Ovary (tissue), 9 donors: ENCODE measurements around the gene AFP. TPM values are rescaled to one million over a fixed set of nuclear protein-coding genes. Genes with fewer than 3 reads are reported as not detected.

ENCODE experiments used
- DNase-seq, 5 donors: peaks; one replicate each; pipeline ENCODE4 v3.0.0-alpha.2; 2019 to 2020
- H3K27ac ChIP-seq, 2 donors: fragments of 200-600 bp; one replicate each; pipeline versions ENCODE4 v1.5.1 to v1.8.0; 2019 to 2022
- H3K27me3 ChIP-seq: fragments of 200-600 bp; one replicate; pipeline ENCODE4 v1.8.0; 2022
- H3K36me3 ChIP-seq: fragments of 200-600 bp; sonication (generic); one replicate; pipeline ENCODE4 v1.5.1; 2019
- H3K4me1 ChIP-seq: one replicate; pipeline ENCODE4 v1.8.1; 2013; ENCODE audit warnings: mild to moderate bottlenecking, moderate library complexity; ENCODE audit not compliant: insufficient read depth
- H3K4me3 ChIP-seq: fragments of 200-600 bp; sonication (generic); one replicate; pipeline ENCODE4 v1.5.1; 2017
- H3K9me3 ChIP-seq, 2 donors: fragments of 200-600 bp in 1 of 2; sonication (generic) in 1 of 2; one replicate each; pipeline versions ENCODE4 v1.5.1 to v1.8.1; 2013 to 2019; ENCODE audit warnings: mild to moderate bottlenecking in 1 of 2, moderate library complexity in 1 of 2
- EP300 ChIP-seq: sonication (generic); formaldehyde crosslinking; IDR thresholded peaks from one replicate; pipeline ENCODE4 v1.6.1; 2017; ENCODE audit warnings: antibody characterized with exemption
- POLR2A ChIP-seq: fragments of 450-650 bp; IDR thresholded peaks from one replicate; pipeline ENCODE4 v1.6.1; 2017; ENCODE audit warnings: antibody characterized with exemption, mild to moderate bottlenecking, moderate library complexity
- WGBS, 3 donors: extraction: QIAGEN DNeasy Blood & Tissue Kit in 1 of 3; methylation state at CpG; one replicate each; pipeline versions ENCODE4 v1.1.5 to v1.1.7; 2013 to 2017; 5-methylcytosine and 5-hydroxymethylcytosine counted together
- intact Hi-C, 4 donors: fragments of 100-400 bp; cut with DNase I; formaldehyde crosslinking; loops; one replicate each; pipeline versions ENCODE4 v1.11.0 to v1.15.1; 2022 to 2023
- polyA plus RNA-seq, 2 donors: library from polyadenylated mRNA; stranded (reverse); fragments of 200-250 nt in 1 of 2; fragments of 350-450 nt in 1 of 2; fragmentation: Illumina TruSeq in 1 of 2; extraction: RNeasy Lipid Tissue Mini Kit (QIAGEN cat#74804) in 1 of 2; gene quantifications; one replicate each; pipeline ENCODE4 v1.2.3, GENCODE V29; 2013 to 2014
- total RNA-seq, 7 donors: library from RNA; depleted of rRNA in 2 of 7; stranded (reverse); fragments of >200 nt in 2 of 7; fragmentation: NEBNext Ultra II Directional in 3 of 7; extraction: Animal tissue kit (Norgen Biotek cat#: 25700) in 3 of 7; gene quantifications; one replicate each; pipeline versions ENCODE4 v1.1.0 to v1.2.4, GENCODE V29; 2016 to 2023
- TF ChIP-seq, protein P1 (sequence below), 3 donors: fragments of 450-650 bp in 2 of 3; fragments of 200-600 bp in 1 of 3; IDR thresholded peaks; one replicate each; pipeline versions ENCODE4 v1.5.1 to v1.8.0; 2016 to 2022; ENCODE audit warnings: antibody characterized with exemption in 3 of 3, mild to moderate bottlenecking in 1 of 3
- donor health status: DM: no; HTN: no; CAD: no; lungs with moderate emphysema.
- donor health status: DM: no; HTN: no; CAD: no.
- donor health status: Bipolar disorder and iron deficiency.
- donor health status: DM: yes; HTN: yes; CAD: no.
- donor health status: DM: no; HTN: no; CAD: no.
- donor health status: DM: yes; HTN: yes; CAD: no.

Gene AFP
- total and polyA plus RNA-seq, 9 donors: 0.17 to 2.8 (median 0.47) TPM; not detected in 5

DNA sequence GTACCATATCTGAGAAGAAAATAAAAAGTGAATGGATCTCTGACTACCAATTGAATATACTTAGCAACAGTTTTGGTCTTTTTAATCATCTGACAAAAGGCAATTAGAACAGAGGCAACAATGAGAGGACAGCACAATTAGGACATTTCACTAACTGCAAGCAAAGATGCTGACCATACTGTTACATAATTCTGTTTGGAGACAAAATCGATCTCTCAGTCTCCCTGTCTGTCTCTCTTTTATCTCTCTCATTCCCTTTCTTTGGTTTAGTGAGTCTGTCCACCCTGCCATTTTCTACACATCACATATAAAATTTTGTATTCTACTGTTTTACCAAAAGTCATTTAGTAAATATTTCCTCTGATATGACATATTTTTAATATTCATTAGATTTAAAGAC, 43.3 kb downstream of the AFP start:
- WGBS, 3 donors: 63 to 80% (median 77%) methylated on average over 1 of the region's 1 CpG
- H3K9me3 ChIP-seq: no peaks in the 10 kb centered on the region
- H3K27ac ChIP-seq: no peak overlapping the region
- H3K36me3 ChIP-seq: no peaks in the 10 kb centered on the region
- TF ChIP-seq POLR2A (no peak), EP300 (no peak)
- TF ChIP-seq, protein P1, sequence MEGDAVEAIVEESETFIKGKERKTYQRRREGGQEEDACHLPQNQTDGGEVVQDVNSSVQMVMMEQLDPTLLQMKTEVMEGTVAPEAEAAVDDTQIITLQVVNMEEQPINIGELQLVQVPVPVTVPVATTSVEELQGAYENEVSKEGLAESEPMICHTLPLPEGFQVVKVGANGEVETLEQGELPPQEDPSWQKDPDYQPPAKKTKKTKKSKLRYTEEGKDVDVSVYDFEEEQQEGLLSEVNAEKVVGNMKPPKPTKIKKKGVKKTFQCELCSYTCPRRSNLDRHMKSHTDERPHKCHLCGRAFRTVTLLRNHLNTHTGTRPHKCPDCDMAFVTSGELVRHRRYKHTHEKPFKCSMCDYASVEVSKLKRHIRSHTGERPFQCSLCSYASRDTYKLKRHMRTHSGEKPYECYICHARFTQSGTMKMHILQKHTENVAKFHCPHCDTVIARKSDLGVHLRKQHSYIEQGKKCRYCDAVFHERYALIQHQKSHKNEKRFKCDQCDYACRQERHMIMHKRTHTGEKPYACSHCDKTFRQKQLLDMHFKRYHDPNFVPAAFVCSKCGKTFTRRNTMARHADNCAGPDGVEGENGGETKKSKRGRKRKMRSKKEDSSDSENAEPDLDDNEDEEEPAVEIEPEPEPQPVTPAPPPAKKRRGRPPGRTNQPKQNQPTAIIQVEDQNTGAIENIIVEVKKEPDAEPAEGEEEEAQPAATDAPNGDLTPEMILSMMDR (IDR thresholded peaks at IDR 0.05): no peak
- no peaks in the 10 kb centered on the region for H3K4me1 ChIP-seq
- H3K4me3 ChIP-seq: no peak overlapping the region
- no peaks in the 10 kb centered on the region for H3K27me3 ChIP-seq
- DNase-seq: no peak
- intact Hi-C loops: no loop called here

GRCh38 chr4:73481358-73481757, 45.3 kb downstream of the AFP start, which contains the start of gene AFM:
AFM (plus strand) TSS chr4:73481745; CDS start chr4:73481776, 31 bp downstream.
- no peaks in the 10 kb centered on the region for H3K27me3 ChIP-seq
- no peaks in the 10 kb centered on the region for H3K36me3 ChIP-seq
- intact Hi-C loops: no loop called here
- no peak within 1 kb of the TSS for H3K27ac ChIP-seq
- DNase-seq: no peak
- no peaks in the 10 kb centered on the region for H3K9me3 ChIP-seq
- no peak within 1 kb of the TSS for H3K4me3 ChIP-seq
- WGBS, 3 donors: 45 to 46% (median 46%) methylated on average over 2 of the region's 2 CpGs
- H3K4me1 ChIP-seq: no peaks in the 10 kb centered on the region
- TF ChIP-seq POLR2A (no peak), EP300 (no peak)
- TF ChIP-seq, protein P1 (IDR thresholded peaks at IDR 0.05): no peak

- H3K9me3 ChIP-seq: no peaks in the 10 kb centered on the region
- no peaks in the 10 kb centered on the region for H3K27me3 ChIP-seq
- intact Hi-C loops: no loop called here
- TF ChIP-seq POLR2A: no peak
- no peak for TF ChIP-seq EP300
- TF ChIP-seq, protein P1 (IDR thresholded peaks at IDR 0.05): no peak
- DNase-seq: no peak
- no peaks in the 10 kb centered on the region for H3K4me1 ChIP-seq
- H3K27ac ChIP-seq: no peak overlapping the region
- H3K4me3 ChIP-seq: no peak overlapping the region
- no peaks in the 10 kb centered on the region for H3K36me3 ChIP-seq
These were observed 49.1 kb downstream of the AFP start for GRCh38 chr4:73485085-73485484.

- TF ChIP-seq POLR2A (no peak), EP300 (no peak)
- TF ChIP-seq, protein P1 (IDR thresholded peaks at IDR 0.05): no peak
- no peak for DNase-seq
- H3K27ac ChIP-seq: no peak overlapping the region
- no peaks in the 10 kb centered on the region for H3K9me3 ChIP-seq
- no peaks in the 10 kb centered on the region for H3K4me1 ChIP-seq
- H3K4me3 ChIP-seq: no peak overlapping the region
- H3K27me3 ChIP-seq: no peaks in the 10 kb centered on the region
- intact Hi-C loops: no loop called here
- no peaks in the 10 kb centered on the region for H3K36me3 ChIP-seq
These were observed 49.6 kb downstream of the AFP start for GRCh38 chr4:73485596-73485995.

DNA sequence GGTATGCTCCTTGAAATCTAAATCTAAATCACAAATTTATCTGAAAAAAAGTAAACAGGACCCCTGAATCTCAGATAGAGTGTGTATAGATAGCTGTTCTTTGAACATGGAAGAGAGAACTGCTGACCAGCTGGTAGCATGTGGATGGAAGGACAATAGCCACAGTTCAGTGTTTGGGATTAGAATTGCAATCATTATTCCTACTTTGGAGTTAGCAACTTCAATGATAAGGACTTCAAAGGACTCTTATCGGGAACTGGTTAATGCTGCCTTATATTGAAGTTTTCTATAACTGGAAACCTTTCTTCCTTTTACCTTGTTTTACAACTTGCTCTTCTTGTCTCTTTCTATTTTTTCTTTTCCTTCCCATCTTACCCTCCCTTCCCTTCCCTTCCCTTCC, 50.5 kb downstream of the AFP start:
- WGBS, 3 donors: 8 to 28% (median 15%) methylated on average over 1 of the region's 1 CpG
- no peak for DNase-seq
- TF ChIP-seq EP300: no peak
- TF ChIP-seq POLR2A: no peak
- TF ChIP-seq, protein P1 (IDR thresholded peaks at IDR 0.05): no peak
- H3K4me3 ChIP-seq: no peak overlapping the region
- no peak overlapping the region for H3K27ac ChIP-seq
- H3K4me1 ChIP-seq: no peaks in the 10 kb centered on the region
- no peaks in the 10 kb centered on the region for H3K36me3 ChIP-seq
- no peaks in the 10 kb centered on the region for H3K9me3 ChIP-seq
- intact Hi-C loops: no loop called here
- H3K27me3 ChIP-seq: no peaks in the 10 kb centered on the region
